ENCODE results near the gene RBMY1F.
"Not testable (repeated sequence)": the region's sequence is repeated elsewhere in the genome, so short reads cannot be mapped to it uniquely, and the experiment has no call there.

Gene RBMY1F

DNA sequence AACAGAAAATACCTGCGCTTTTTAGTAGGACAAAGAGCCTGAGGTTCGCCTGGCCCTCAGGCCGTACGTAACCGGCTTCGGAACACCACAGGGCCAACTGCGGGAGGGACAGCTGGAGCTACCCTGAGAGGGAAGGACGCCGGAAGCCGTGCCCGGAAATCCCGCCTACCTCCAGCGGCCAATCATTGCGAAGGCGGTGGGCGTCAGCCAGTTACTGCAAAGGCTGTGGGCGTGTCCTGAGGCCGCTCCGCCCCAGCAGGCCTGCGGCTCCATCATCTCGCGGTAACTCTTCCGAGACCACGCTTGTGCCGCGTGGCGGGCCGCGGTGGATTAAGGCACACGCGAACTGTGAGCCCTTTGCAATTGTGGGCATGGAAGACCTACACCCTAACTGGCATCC, at the start of gene RBMY1F:
Gene RBMY1F, minus strand, starts transcription at position 101 of the 400 bp plus-strand sequence. CDS start 1,954 bp downstream, outside the sequence.
- not testable (repeated sequence) for H3K4me1 ChIP-seq; H3K79me2 ChIP-seq; H3K9ac ChIP-seq; H2AFZ ChIP-seq; H3K9me3 ChIP-seq (ENCODE audit: control insufficient read depth, low read length); H3K4me2 ChIP-seq (ENCODE audit: low read length); H3K4me3 ChIP-seq (ENCODE audit: low read depth, low read length); H3K27ac ChIP-seq; H3K36me3 ChIP-seq (ENCODE audit: control insufficient read depth, insufficient read depth, low read length); H3K27me3 ChIP-seq (ENCODE audit: control insufficient read depth, insufficient read depth, low read length)

DNA sequence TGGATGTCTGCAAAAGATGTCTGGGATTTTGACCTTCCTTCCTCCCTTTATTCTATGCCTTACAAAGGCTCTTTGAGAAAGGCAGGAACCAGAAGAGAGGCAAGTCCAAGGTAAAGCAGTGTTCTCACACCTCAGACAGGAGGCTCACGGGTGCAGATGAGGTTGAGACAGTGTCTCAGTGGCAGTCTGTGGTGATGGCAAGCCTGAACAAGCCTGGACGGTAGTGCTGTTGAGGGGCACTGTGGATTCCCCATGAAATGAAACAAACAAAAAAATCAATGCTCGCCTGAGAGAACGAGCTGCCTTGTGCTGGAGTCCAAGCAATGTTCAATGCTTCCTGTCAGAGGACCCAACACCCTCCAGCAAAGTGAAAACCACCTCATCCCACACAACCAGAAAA, 31.6 kb downstream of the RBMY1F start:
- not testable (repeated sequence) for H3K4me3 ChIP-seq (ENCODE audit: low read depth, low read length); H3K4me2 ChIP-seq (ENCODE audit: low read length); H3K27ac ChIP-seq; H3K79me2 ChIP-seq; H3K9me3 ChIP-seq (ENCODE audit: control insufficient read depth, low read length); H3K4me1 ChIP-seq; H3K36me3 ChIP-seq (ENCODE audit: control insufficient read depth, insufficient read depth, low read length); H3K9ac ChIP-seq; H2AFZ ChIP-seq; H3K27me3 ChIP-seq (ENCODE audit: control insufficient read depth, insufficient read depth, low read length)

DNA sequence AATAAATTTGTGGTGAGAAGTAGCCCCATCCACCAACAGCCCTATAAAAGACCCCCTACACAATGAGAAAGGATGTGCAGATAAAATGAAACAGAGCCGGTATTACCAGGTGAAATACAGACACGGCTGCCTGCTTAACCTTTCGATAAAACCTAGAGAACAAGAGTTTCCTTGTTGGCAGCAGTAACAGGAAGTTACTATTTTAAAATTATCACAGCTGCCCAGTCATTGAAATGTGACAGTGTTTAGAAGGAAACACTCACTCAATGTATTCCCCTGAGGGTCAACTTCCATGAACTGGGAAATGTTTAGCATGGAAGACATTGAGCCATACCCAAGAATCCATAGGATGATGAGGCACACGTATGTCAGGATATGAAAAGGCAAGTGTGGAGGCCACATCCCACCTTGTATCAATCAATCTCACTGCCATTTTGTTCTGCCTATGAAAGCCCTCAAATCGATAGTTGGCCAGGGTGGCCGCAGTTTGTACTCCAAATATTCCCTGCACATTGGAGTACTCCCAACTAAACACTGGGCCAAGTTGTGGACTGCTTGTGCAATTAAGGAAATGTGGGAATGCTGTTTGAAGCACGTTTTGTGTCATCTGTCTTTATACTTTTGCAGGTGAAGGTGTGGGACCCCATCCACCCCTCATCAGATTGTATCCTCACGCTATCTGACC, 41.6 kb downstream of the RBMY1F start:
- not testable (repeated sequence) for H3K4me3 ChIP-seq (ENCODE audit: low read depth, low read length); H3K4me1 ChIP-seq; H3K27me3 ChIP-seq (ENCODE audit: control insufficient read depth, insufficient read depth, low read length); H3K27ac ChIP-seq; H3K36me3 ChIP-seq (ENCODE audit: control insufficient read depth, insufficient read depth, low read length); H2AFZ ChIP-seq; H3K79me2 ChIP-seq; H3K4me2 ChIP-seq (ENCODE audit: low read length); H3K9me3 ChIP-seq (ENCODE audit: control insufficient read depth, low read length); H3K9ac ChIP-seq

DNA sequence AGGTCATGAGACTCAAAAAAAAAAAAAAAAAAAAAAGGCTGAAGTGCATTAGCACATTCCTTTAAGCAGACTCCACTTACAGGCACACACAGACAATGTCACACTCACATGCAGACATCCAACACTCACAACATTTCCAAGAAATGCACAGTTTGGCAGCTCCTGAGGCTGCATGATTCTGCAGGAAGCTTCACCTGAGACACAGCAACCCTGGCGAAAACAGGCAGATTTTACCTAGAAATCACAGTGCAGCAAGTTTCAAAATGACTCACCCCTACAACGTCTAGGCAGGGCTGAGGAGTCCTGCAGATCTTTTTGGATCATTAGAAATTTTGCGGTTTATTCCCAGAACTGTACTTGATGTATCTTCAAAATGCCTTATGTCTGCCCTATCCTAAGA, 48.0 kb downstream of the RBMY1F start:
- H2AFZ ChIP-seq; H3K27ac ChIP-seq; H3K4me1 ChIP-seq; H3K4me2 ChIP-seq (ENCODE audit: low read length); H3K27me3 ChIP-seq (ENCODE audit: control insufficient read depth, insufficient read depth, low read length); H3K36me3 ChIP-seq (ENCODE audit: control insufficient read depth, insufficient read depth, low read length); H3K9me3 ChIP-seq (ENCODE audit: control insufficient read depth, low read length); H3K4me3 ChIP-seq (ENCODE audit: low read depth, low read length); H3K9ac ChIP-seq; H3K79me2 ChIP-seq: not testable (repeated sequence)

DNA sequence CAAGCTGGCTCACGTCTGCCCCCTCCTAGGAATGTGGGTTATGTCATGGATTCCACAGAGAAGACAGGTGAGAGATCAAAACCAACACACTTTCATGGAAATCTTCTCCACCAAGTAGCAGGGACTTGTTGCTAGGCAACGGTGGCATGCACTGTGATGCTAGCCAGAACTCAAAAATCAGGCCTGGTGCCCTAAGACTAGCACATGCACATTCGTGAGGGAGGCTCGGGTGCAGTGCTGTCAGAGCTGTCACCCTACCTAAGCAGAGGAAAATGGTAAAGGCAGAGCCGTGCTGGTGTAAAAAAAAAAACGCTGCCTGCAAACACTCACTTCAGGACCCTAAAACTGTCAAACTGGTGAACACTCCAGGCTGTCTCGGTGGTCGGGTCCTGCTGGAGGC, 52.2 kb downstream of the RBMY1F start:
- not testable (repeated sequence) for H3K27ac ChIP-seq; H3K4me1 ChIP-seq; H3K36me3 ChIP-seq (ENCODE audit: control insufficient read depth, insufficient read depth, low read length); H3K4me2 ChIP-seq (ENCODE audit: low read length); H3K9ac ChIP-seq; H3K4me3 ChIP-seq (ENCODE audit: low read depth, low read length); H3K27me3 ChIP-seq (ENCODE audit: control insufficient read depth, insufficient read depth, low read length); H2AFZ ChIP-seq; H3K9me3 ChIP-seq (ENCODE audit: control insufficient read depth, low read length); H3K79me2 ChIP-seq
